Upper lobe of left lung (tissue), 4 donors: ENCODE data around the gene VAC14.
A peak's percentile ranks its signal among the peaks of the same experiment; 100 is the strongest.

Experiments
- CTCF ChIP-seq, 6 experiments: fragments of 450-650 bp in 4 of 6; fragments of 200-600 bp in 2 of 6; sonication (generic) in 2 of 6; IDR thresholded peaks; one replicate each; pipeline ENCODE4 v1.5.1; 2016 to 2019; ENCODE audit warnings: antibody characterized with exemption in 6 of 6
- POLR2A ChIP-seq, 4 donors: fragments of 450-650 bp; IDR thresholded peaks; one replicate each; pipeline ENCODE4 v1.5.1; 2016 to 2017; ENCODE audit warnings: antibody characterized with exemption in 4 of 4, mild to moderate bottlenecking in 2 of 4

- no peak for TF ChIP-seq CTCF (IDR thresholded peaks at IDR 0.05)
- TF ChIP-seq POLR2A (IDR thresholded peaks at IDR 0.05): peak in 1 of 4 donors; percentile 85
These were observed at the start of gene VAC14 for GRCh38 chr16:70800781-70801480.
